ENCODE measurements around the gene SSR3. TPM values are rescaled to one million over a fixed set of nuclear protein-coding genes. Genes with fewer than 3 reads are reported as not detected.

Gene SSR3
- total and polyA plus RNA-seq, 9 of the 15 experiments (the other 6 are each of a cell fraction or from before 2014, with no cell fraction given), result 104 to 464 (median 307) TPM

GRCh38 chr3:156498307-156498706 is 56.6 kb downstream of the SSR3 start (continued):
- peak; percentile 55 for TF ChIP-seq ZFP36 (IDR thresholded peaks at IDR 0.05; ENCODE audit: low read depth, low read length, partially characterized antibody)
- TF ChIP-seq CBX3 (IDR thresholded peaks at IDR 0.05; ENCODE audit: borderline replicate concordance in 1 of 2, low read length in 2 of 2), result peak in 1 of 2 experiments; percentile 74; a peak in 1 of 3 replicates

GRCh38 chr3:156497326-156497725 is 57.6 kb downstream of the SSR3 start:
- Histone ChIP-seq H3K36me3 (ENCODE audit: control insufficient read depth, insufficient read depth, low read length) (no peaks in the 10 kb centered on the region), H3K9ac (ENCODE audit: insufficient read depth in 1 of 2, low read depth in 2 of 2, low read length in 2 of 2) (no peak overlapping the region), H2AFZ (ENCODE audit: low read depth, low read length) (no peak overlapping the region), H3K27me3 (ENCODE audit: control insufficient read depth in 2 of 2, insufficient read depth in 2 of 2, low read length in 2 of 2) (no peaks in the 10 kb centered on the region), H3K4me2 (ENCODE audit: insufficient read depth, low read length) (no peak overlapping the region), H3K9me1 (ENCODE audit: control insufficient read depth, insufficient read depth, low read length) (no peaks in the 10 kb centered on the region), H3K9me3 (replicated peaks; ENCODE audit: control insufficient read depth, insufficient read depth, low read depth, low read length) (0 out of 2 replicates have a peak, but pooled peaks cover 2% of the 10 kb centered on the region), H4K20me1 (replicated peaks; ENCODE audit: control insufficient read depth, insufficient read depth, low read length) (no peaks in the 10 kb centered on the region), H3K27ac (ENCODE audit: extremely low read depth, low read depth, low read length) (no peak overlapping the region), H3K79me2 (ENCODE audit: control insufficient read depth, insufficient read depth, low read length) (no peaks in the 10 kb centered on the region), H3K4me3 (no peak overlapping the region), H3K4me1 (replicated peaks in 1 of 2; ENCODE audit: control insufficient read depth in 2 of 2, insufficient read depth in 2 of 2, low read length in 2 of 2) (no peaks in the 10 kb centered on the region; a peak in 2 of 5 replicates)
- CTCF ChIA-PET (ENCODE audit: low intra/inter-chr PET ratio), result no interaction called here
- no peak for FAIRE-seq
- WGBS (ENCODE audit: insufficient coverage, low coverage, missing lambda C conversion rate), result 14% methylated on average over 1 of the region's 1 CpG
- DNase-seq (ENCODE audit: extremely low read depth in 1 of 4, low spot score in 3 of 4), result no peak
- intact Hi-C loops (cut with micrococcal nuclease) (no loop called here), in situ Hi-C loops (cut with MboI) (no loop called here)
- POLR2A ChIA-PET, result no interaction called here
- no peak for ATAC-seq
- no TSS peak for BruUV-seq (replicated peaks)
- TF ChIP-seq PRMT5 (CRISPR knock-in tag; IDR thresholded peaks at IDR 0.05) (no peak), RBFOX2 (IDR thresholded peaks at IDR 0.05; ENCODE audit: low read depth, low read length) (no peak), HDGF (IDR thresholded peaks at IDR 0.05) (no peak), PHB2 (IDR thresholded peaks at IDR 0.05; ENCODE audit: low read depth) (no peak), NBN (IDR thresholded peaks at IDR 0.05; ENCODE audit: low read depth) (no peak), ZSCAN32 (CRISPR knock-in tag; IDR thresholded peaks at IDR 0.05) (no peak), TEAD4 (IDR thresholded peaks at IDR 0.05; ENCODE audit: low read length) (no peak), TEAD4 (CRISPR knock-in tag; IDR thresholded peaks at IDR 0.05; ENCODE audit: borderline replicate concordance) (no peak), RCOR1 (IDR thresholded peaks at IDR 0.05; ENCODE audit: borderline replicate concordance in 1 of 2, low read depth in 2 of 2, low read length in 2 of 2) (no peak), FOXJ3 (CRISPR knock-in tag; IDR thresholded peaks at IDR 0.05) (no peak), ETS2 (tag; IDR thresholded peaks at IDR 0.05; ENCODE audit: borderline replicate concordance, poor library complexity, severe bottlenecking) (no peak), IFI16 (CRISPR knock-in tag; IDR thresholded peaks at IDR 0.05) (no peak), ARID1B (IDR thresholded peaks at IDR 0.05) (no peak), CREBBP (IDR thresholded peaks at IDR 0.05; ENCODE audit: low read depth, low read length) (no peak), SP1 (CRISPR knock-in tag; IDR thresholded peaks at IDR 0.05) (no peak)
